Measurements from ENCODE around the gene JPH4. TPM values are rescaled to one million over a fixed set of nuclear protein-coding genes. Genes with fewer than 3 reads are reported as not detected.

Gene JPH4
- total RNA-seq, 4 donors from 2014 or later = 0.19 to 2.0 (median 1.2) TPM

GRCh38 chr14:23543403-23543802 is 35.2 kb downstream of the JPH4 start:
- TF ChIP-seq, protein P1, sequence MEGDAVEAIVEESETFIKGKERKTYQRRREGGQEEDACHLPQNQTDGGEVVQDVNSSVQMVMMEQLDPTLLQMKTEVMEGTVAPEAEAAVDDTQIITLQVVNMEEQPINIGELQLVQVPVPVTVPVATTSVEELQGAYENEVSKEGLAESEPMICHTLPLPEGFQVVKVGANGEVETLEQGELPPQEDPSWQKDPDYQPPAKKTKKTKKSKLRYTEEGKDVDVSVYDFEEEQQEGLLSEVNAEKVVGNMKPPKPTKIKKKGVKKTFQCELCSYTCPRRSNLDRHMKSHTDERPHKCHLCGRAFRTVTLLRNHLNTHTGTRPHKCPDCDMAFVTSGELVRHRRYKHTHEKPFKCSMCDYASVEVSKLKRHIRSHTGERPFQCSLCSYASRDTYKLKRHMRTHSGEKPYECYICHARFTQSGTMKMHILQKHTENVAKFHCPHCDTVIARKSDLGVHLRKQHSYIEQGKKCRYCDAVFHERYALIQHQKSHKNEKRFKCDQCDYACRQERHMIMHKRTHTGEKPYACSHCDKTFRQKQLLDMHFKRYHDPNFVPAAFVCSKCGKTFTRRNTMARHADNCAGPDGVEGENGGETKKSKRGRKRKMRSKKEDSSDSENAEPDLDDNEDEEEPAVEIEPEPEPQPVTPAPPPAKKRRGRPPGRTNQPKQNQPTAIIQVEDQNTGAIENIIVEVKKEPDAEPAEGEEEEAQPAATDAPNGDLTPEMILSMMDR (IDR thresholded peaks at IDR 0.05; ENCODE audit: low read depth) = no peak

- TF ChIP-seq, protein P1 (IDR thresholded peaks at IDR 0.05; ENCODE audit: low read depth) = no peak
Observed at GRCh38 chr14:23542261-23542660, 36.3 kb downstream of the JPH4 start.

DNA sequence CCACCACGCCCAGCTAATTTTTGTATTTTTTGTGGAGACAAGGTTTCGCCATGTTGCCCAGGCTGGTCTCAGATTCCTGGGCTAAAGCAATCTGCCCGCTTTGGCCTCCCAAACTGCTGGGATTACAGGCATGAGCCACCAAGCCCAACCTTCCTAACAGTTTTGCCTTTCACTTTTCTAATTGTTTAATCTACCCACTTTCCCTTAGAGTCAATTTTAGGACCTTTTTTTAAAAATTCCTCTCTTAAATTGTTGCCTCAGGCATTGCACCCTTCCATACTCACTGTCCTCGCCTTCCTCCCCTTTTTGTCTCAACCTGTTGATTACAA is 38.5 kb downstream of the JPH4 start:
- TF ChIP-seq, protein P1 (IDR thresholded peaks at IDR 0.05; ENCODE audit: low read depth) = no peak

DNA sequence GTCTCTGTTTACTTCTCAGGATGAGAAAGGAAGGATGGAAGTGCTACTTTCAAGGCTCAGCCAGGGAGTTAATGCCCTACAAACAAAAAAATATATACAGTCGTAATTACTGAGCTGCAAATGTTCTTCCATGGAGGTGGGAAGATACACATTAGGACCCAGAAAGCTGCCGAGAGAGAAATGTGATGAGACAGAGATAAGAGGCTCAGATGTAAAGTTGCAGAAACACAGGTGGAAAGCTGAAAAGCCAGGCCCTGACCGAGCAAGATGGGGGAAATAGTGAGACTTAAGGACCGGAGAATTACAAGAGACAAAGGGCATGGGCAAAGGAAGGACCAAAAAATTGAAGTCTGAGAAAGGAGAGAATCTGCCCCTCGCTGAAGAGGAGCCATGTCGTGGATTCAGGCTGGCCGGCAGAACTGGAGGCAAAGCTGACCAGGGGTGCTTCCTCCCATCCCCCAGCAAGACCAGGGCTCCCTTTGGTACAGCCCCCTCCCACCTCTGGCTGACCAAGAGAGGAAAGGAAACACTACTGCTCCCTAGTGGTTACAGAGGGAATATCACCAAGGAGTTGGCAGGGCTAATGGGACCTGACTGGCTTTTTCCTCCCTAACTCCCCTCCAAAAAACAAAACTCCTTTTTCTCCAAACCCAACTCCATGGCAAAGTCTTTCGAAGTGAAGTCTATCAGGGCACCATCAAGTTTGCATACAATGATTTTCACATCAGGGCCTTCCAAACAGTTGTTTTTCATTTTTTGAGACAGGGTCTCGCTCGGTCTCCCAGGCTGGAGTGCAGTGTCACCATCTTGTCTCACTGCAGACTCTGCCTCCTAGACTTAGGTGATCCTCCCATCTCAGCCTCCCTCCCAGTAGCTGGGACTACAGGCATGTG is 39.1 kb downstream of the JPH4 start:
- TF ChIP-seq, protein P1 (IDR thresholded peaks at IDR 0.05; ENCODE audit: low read depth) = no peak

- TF ChIP-seq, protein P1 (IDR thresholded peaks at IDR 0.05; ENCODE audit: low read depth) = no peak
Observed at GRCh38 chr14:23538785-23539184, 39.8 kb downstream of the JPH4 start.

- TF ChIP-seq, protein P1 (IDR thresholded peaks at IDR 0.05; ENCODE audit: low read depth) = no peak
Observed at GRCh38 chr14:23538050-23538718, 40.4 kb downstream of the JPH4 start.

DNA sequence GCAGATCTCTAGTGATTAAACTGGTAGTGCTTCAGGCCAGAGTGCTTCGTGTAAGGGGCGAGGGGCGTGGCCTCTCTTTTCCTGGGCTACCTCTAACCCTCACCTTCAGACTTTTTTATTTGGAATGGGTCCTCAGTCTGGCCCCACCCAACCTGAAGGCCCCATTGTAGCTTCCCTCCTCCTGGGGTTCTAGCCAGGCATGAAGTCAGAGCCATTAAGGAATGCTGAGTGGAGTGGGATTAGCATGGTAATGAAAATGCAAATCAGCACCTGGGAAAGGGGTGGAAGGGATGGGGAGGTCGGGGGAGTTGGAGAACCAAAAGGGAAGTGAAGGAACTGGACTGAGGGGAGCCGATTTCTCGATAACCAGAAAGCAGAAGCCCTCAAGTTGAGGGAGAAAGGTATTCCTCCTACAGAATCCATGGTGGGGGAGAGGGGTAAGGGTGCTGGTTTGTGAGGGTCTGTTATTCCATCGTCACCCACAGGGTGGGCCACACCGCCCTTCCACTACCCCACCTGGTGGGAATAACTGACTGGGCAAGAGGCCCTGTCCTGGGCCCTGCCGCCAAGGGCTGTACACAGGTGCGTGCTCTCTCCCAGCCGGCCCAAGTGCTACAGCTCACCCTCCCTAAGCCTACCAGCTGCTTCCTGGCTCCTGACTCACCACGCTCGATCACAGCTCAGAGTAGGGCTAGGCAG is 41.1 kb downstream of the JPH4 start:
- TF ChIP-seq, protein P1 (IDR thresholded peaks at IDR 0.05; ENCODE audit: low read depth) = no peak

All from subcutaneous adipose tissue (tissue), 4 donors.